Upper lobe of left lung (tissue), 4 donors: ENCODE results near the gene STOX2.

ENCODE experiments used
- POLR2AphosphoS5 ChIP-seq, 2 donors: sonication (generic); formaldehyde crosslinking; IDR thresholded peaks; one replicate each; pipeline ENCODE4 v1.5.1; 2017; ENCODE audit warnings: antibody characterized with exemption in 2 of 2
- TF ChIP-seq, protein P1 (sequence below), 6 experiments: fragments of 450-650 bp in 4 of 6; fragments of 200-600 bp in 2 of 6; sonication (generic) in 2 of 6; IDR thresholded peaks; one replicate each; pipeline ENCODE4 v1.5.1; 2016 to 2019; ENCODE audit warnings: antibody characterized with exemption in 6 of 6

DNA sequence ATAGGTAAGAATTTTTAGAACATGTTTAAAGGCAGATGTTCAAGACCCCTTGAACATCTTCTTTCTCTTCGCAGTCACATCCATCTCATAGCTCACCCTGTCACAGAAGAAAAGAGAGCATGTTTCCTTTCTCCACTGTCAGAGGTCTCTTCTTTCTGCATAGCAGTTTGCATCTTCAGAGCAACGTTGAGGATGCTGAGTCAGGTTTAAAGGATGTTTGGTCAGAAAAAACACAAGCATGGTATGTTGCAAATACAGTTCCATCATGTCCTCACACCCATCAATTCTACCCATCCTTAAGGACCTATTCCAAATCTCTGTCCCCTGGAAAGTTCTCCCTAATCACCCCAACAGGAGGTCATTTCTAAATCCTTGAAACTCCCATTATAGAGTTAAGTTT is 84.8 kb downstream of the STOX2 start:
- no peak for TF ChIP-seq POLR2AphosphoS5 (IDR thresholded peaks at IDR 0.05)
- TF ChIP-seq, protein P1, sequence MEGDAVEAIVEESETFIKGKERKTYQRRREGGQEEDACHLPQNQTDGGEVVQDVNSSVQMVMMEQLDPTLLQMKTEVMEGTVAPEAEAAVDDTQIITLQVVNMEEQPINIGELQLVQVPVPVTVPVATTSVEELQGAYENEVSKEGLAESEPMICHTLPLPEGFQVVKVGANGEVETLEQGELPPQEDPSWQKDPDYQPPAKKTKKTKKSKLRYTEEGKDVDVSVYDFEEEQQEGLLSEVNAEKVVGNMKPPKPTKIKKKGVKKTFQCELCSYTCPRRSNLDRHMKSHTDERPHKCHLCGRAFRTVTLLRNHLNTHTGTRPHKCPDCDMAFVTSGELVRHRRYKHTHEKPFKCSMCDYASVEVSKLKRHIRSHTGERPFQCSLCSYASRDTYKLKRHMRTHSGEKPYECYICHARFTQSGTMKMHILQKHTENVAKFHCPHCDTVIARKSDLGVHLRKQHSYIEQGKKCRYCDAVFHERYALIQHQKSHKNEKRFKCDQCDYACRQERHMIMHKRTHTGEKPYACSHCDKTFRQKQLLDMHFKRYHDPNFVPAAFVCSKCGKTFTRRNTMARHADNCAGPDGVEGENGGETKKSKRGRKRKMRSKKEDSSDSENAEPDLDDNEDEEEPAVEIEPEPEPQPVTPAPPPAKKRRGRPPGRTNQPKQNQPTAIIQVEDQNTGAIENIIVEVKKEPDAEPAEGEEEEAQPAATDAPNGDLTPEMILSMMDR (IDR thresholded peaks at IDR 0.05), result no peak
